ENCODE data around the gene IL1RAP.

DNA sequence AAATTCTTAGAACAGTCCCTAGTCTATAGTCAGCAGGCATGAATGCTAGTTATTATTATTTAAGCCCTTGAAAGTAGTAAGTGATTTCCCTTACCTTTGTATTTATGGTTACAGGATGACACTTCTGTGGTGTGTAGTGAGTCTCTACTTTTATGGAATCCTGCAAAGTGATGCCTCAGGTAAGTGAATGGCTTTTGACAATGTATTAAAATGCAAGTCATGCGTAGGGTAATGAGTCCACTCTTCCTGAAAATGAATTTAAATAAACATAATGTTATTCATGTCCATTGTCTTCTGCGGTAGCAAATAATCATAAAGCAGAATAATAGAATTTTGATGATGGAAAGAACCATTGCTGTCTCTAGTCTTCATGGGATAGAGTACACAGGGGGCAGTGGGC, 50.3 kb downstream of the IL1RAP start:
- TF ChIP-seq TOX (CRISPR knock-in tag; IDR thresholded peaks at IDR 0.05; ENCODE audit: borderline replicate concordance): no peak
- no peak for TF ChIP-seq ZNF8 (CRISPR knock-in tag; IDR thresholded peaks at IDR 0.05)
- TF ChIP-seq RARB (CRISPR knock-in tag; IDR thresholded peaks at IDR 0.05): no peak
- TF ChIP-seq ZFP3 (CRISPR knock-in tag; IDR thresholded peaks at IDR 0.05): no peak
- TF ChIP-seq ESRRG (CRISPR knock-in tag; IDR thresholded peaks at IDR 0.05): no peak
- TF ChIP-seq, protein P1, sequence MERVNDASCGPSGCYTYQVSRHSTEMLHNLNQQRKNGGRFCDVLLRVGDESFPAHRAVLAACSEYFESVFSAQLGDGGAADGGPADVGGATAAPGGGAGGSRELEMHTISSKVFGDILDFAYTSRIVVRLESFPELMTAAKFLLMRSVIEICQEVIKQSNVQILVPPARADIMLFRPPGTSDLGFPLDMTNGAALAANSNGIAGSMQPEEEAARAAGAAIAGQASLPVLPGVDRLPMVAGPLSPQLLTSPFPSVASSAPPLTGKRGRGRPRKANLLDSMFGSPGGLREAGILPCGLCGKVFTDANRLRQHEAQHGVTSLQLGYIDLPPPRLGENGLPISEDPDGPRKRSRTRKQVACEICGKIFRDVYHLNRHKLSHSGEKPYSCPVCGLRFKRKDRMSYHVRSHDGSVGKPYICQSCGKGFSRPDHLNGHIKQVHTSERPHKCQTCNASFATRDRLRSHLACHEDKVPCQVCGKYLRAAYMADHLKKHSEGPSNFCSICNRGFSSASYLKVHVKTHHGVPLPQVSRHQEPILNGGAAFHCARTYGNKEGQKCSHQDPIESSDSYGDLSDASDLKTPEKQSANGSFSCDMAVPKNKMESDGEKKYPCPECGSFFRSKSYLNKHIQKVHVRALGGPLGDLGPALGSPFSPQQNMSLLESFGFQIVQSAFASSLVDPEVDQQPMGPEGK (CRISPR knock-in tag; IDR thresholded peaks at IDR 0.05; ENCODE audit: borderline replicate concordance): no peak
- no peak for TF ChIP-seq ZC3H10 (CRISPR knock-in tag; IDR thresholded peaks at IDR 0.05)
- TF ChIP-seq, protein P2, sequence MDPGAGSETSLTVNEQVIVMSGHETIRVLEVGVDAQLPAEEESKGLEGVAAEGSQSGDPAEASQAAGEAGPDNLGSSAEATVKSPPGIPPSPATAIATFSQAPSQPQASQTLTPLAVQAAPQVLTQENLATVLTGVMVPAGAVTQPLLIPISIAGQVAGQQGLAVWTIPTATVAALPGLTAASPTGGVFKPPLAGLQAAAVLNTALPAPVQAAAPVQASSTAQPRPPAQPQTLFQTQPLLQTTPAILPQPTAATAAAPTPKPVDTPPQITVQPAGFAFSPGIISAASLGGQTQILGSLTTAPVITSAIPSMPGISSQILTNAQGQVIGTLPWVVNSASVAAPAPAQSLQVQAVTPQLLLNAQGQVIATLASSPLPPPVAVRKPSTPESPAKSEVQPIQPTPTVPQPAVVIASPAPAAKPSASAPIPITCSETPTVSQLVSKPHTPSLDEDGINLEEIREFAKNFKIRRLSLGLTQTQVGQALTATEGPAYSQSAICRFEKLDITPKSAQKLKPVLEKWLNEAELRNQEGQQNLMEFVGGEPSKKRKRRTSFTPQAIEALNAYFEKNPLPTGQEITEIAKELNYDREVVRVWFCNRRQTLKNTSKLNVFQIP (CRISPR knock-in tag; IDR thresholded peaks at IDR 0.05; ENCODE audit: borderline replicate concordance, low read depth): no peak
- TF ChIP-seq CSDC2 (CRISPR knock-in tag; IDR thresholded peaks at IDR 0.05): no peak
- TF ChIP-seq SNAI2 (CRISPR knock-in tag; IDR thresholded peaks at IDR 0.05): no peak
- no peak for TF ChIP-seq GLIS3 (CRISPR knock-in tag; IDR thresholded peaks at IDR 0.05)

Measured in SK-N-SH treated with all-trans-retinoic acid at 6 μM for 48 hours (cell line).